Measurements from ENCODE around the gene AGPS.
A peak's percentile ranks its signal among the peaks of the same experiment; 100 is the strongest.
"Not testable (repeated sequence)": the region's sequence is repeated elsewhere in the genome, so short reads cannot be mapped to it uniquely, and the experiment has no call there.

The AGPS gene

DNA sequence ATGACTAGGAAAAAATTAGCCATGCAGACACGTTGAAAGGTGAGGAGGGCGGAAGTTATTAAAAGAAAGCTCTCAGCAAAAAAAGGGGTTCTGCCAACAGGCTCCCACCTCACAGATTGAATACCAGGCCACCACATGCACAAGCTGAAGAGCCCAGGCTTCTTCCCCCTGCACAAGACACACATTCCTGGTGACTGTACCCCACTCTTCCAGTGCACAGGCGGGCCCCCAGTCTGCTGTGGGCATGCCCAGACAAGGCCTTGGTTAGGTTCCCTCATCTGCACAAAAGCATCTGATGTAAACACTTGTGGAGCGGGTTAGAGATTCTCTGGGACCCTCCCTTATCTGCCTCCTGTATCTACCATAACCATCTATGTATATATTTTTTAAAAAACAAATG lies 81.7 kb downstream of the AGPS start:
- no peak for DNase-seq (ENCODE audit: low spot score)

- DNase-seq (ENCODE audit: low spot score), result no peak
Measured at GRCh38 chr2:177474998-177475397, 82.4 kb downstream of the AGPS start.

- no peak for DNase-seq (ENCODE audit: low spot score)
Measured at GRCh38 chr2:177476897-177477296, 84.3 kb downstream of the AGPS start.

DNA sequence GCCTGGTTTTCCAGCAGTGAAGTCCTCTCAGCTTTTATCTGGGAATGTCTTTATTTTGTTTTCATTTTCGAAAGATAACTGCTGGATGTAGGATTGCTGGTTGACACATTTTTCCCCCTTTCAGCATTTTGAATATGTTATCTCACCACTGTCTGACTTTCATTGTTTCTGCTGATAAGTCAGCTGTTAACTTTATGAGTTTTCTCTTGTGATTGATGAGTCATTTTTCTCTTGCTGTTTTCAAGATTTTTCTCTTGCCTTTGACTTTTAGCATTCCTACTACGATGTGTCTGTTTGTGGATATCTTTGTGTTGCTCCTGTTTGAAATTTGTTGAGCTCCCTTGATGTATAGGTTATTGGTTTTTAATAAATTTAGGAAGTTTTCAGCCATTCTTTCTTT lies 85.5 kb downstream of the AGPS start:
- DNase-seq (ENCODE audit: low spot score), result no peak

DNA sequence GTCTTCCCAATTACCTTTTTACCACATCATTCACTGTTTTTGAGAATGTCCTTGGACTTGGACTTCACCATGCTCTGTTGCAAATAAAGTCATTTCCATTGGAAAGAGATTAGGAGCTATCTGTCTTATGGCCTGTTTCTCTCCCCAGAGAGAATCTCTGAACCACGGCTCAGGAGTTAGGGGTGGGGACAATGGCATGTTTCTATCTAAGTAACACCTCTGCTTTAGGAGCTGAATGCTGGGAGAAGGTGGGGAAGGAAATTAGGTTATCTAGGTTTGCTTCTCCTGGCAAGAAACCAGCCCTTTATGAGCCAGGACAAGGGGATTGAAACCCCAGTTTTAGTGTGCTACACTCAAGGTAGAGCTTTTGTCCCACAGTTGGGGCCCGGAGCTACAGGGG lies 86.3 kb downstream of the AGPS start:
- DNase-seq (ENCODE audit: low spot score), result no peak

DNA sequence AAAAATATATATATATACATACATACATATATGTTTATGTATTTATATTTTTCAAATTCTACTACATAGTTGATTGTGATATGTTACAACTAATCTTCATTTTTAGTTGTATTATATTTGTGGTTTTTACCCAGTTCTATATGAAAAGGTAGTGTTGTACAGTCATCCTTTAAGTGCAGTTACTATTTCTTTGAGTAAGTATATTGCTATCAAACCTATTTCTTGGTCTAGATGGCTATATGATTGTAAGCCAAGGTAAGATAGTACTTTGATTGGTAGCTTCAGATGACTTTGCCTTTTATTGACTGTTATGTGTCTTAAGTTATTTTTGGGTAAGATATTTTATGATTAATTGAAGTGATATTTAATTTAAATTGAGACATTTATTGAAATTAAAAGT lies 89.6 kb downstream of the AGPS start:
- no peak for DNase-seq (ENCODE audit: low spot score)

DNA sequence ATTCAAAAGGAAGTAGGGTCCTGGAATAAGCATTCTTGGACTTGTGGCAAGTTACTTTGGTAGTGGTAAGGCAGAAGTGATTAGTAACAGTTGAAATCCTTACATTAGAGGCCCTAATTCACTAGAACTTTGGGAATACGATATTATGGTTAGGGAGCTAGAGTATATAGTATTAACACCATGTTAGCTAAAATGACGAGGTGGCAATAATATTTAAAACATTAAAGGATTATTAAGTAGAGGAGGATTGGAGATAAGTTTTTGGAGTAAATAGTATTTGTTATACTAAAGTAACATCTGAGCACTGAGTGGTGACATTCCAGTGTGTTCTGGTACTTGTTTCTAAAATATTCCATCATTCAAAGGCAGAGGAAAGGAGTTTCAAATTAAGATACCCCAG lies 91.0 kb downstream of the AGPS start:
- DNase-seq (ENCODE audit: low spot score), result no peak

DNA sequence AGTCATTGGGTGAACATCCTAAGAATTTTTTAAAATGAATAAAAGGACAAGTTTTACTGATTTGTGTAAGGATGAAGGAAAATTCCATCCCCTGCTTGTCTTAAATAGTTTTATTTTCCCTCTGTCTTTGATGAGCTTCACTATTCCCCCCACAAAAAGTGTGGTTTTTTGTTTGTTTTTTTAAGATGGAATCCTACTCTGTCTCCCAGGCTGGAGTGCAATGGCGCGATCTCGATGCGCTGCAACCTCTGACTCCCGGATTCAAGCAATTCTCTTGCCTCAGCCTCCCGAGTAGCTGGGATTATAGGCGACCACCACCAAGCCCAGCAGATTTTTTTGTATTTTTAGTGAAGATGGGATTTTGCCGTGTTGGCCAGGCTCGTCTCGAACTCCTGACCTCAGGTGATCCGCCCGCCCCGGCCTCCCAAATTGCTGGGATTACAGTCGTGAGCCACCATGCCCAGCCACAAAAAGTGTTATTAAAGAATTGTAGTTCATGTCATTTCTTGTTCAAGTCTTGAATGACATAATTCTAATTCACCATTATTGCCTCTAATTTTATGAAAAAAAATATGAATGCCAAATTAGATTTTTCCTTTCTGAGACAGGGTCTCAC lies 91.7 kb downstream of the AGPS start:
- no peak for DNase-seq (ENCODE audit: low spot score)

GRCh38 chr2:177485657-177486056 lies 93.1 kb downstream of the AGPS start:
- DNase-seq (ENCODE audit: low spot score), result not testable (repeated sequence)

DNA sequence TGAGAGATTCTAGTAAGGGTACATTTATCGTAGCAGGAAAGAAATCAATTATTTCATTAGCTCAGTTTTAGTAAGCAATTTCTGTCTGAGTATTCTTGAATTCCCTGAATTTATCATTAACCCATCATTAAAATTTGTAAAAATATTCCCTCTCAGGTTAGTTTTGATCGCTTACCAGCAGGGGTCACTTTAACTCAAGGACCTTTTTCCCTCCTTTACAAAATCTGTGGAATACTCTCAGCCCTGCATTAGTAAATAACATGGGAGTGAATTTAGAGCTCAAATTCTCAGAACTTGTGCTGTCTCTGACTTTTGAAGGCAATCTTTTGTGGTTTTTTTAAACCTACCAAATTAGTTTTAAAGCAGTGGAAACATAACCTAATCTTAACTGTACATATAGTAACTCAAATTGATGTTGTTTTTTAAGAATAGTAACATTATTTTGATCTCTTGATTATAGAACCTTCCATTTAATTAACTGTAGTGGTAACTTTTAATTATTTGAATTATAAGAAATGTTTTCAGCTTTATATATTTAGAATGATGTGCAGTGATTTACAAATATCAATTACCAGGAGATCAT lies 97.2 kb downstream of the AGPS start:
- DNase-seq (ENCODE audit: low spot score), result peak; percentile 7

- DNase-seq (ENCODE audit: low spot score), result no peak
Measured at GRCh38 chr2:177495945-177496344, 103.4 kb downstream of the AGPS start.

- no peak for DNase-seq (ENCODE audit: low spot score)
Measured at GRCh38 chr2:177496921-177497320, 104.3 kb downstream of the AGPS start.

DNA sequence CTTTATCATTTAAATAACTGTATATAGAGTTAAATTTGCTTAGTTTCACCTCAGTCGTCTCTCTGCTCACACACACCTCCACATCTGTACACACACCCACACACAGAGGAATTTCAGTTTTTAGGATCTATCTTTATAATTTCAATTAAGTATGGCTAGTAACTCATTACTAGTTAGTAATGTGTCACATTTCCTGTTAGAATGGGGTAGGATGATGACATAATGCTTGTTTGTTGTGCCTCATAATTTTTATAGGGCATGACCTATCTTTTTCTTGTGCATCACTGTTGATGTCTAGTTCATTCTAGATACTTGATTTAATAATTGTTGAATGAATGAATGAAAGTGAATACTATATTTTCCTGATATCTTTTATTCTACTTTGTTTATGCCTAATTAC lies 108.6 kb downstream of the AGPS start:
- DNase-seq (ENCODE audit: low spot score), result no peak

GRCh38 chr2:177506505-177506904 lies 113.9 kb downstream of the AGPS start:
- DNase-seq (ENCODE audit: low spot score), result no peak

DNA sequence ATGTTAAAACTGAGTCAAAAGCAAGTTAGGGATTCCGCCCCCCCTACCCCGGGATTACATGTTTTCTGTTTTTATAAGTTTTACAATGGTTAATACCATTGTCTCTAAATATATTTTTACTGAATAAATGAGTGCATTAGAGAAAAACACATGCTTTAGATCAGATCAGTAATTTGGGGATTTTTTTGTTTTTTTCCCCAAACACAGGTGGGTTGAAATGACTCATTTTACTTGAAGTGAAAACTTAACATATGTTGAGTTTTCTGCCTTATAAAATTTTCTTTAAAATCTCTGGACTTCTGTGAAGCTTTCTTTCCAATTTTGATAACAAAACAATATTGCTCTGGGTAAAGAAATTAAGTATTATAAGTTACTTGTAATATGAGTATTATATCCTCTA lies 114.4 kb downstream of the AGPS start:
- DNase-seq (ENCODE audit: low spot score), result no peak

GRCh38 chr2:177516824-177517544 lies 124.4 kb downstream of the AGPS start:
- DNase-seq (ENCODE audit: low spot score), result no peak

- DNase-seq (ENCODE audit: low spot score), result no peak
Measured at GRCh38 chr2:177518754-177519153, 126.2 kb downstream of the AGPS start.

GRCh38 chr2:177519534-177520115 lies 127.1 kb downstream of the AGPS start:
- no peak for DNase-seq (ENCODE audit: low spot score)

DNA sequence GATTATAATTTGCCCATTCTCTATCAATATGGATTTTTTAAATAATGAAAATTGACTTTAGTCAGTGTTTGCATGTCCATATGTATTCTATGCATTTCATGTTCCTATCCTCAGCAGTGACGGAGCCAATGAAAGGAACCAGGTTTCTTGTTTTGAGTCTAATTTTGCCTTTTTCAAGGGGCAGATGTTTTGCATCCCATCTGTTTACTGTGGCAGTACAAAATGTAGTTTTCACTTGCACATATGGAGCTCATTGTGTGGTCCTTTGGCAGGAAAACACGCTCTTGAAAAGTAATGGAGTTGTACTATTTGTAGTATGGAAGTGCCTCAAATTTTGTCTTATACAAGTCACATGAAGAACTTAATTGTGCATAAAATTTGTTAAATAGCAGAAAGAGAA lies 127.8 kb downstream of the AGPS start:
- no peak for DNase-seq (ENCODE audit: low spot score)

DNA sequence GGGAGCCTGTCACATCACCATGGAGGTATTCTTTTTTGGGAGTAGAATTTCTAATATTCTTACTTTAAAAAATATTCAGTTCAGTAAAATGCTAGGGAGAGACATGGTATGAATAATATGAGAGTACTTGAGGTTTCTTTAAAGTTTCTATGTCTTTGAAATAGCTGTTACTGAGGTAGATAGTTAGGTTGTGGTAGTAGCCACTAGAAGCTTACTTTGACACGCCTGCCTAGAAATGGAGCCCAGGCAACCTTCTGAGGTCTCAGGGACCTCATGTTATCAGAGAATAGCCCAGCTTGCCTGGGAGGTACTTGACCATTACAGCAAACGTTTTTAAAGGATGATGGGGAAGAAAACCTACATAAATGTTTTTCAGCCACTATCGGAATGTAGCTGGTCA lies 131.2 kb downstream of the AGPS start:
- DNase-seq (ENCODE audit: low spot score), result no peak

- DNase-seq (ENCODE audit: low spot score), result no peak
Measured at GRCh38 chr2:177525351-177525924, 132.9 kb downstream of the AGPS start.

GRCh38 chr2:177528351-177528933 lies 135.9 kb downstream of the AGPS start:
- DNase-seq (ENCODE audit: low spot score), result no peak

GRCh38 chr2:177529166-177529565 lies 136.6 kb downstream of the AGPS start:
- no peak for DNase-seq (ENCODE audit: low spot score)

Data from putamen (tissue), 1 donor.